Fibroblast of villous mesenchyme (primary cell): ENCODE results near the gene PMVK. TPM values are rescaled to one million over a fixed set of nuclear protein-coding genes. Genes with fewer than 3 reads are reported as not detected.
A peak's percentile ranks its signal among the peaks of the same experiment; 100 is the strongest.

Source experiments
- DNase-seq: peaks from one replicate; pipeline ENCODE4 v3.0.0-alpha.2; 2010; ENCODE audit warnings: low read depth
- H3K4me3 ChIP-seq: 2 replicates; pipeline ENCODE4 v1.5.1; 2011; ENCODE audit warnings: low read depth, mild to moderate bottlenecking, low read length
- CTCF ChIP-seq: IDR thresholded peaks from 2 replicates; pipeline ENCODE4 v1.5.1; 2012; ENCODE audit warnings: low read depth, mild to moderate bottlenecking, low read length; ENCODE audit not compliant: insufficient read depth
- total RNA-seq: library from RNA; depleted of rRNA; stranded (reverse); fragments of >200 nt; gene quantifications from 2 replicates; pipeline ENCODE4 v1.2.3, GENCODE V29; 2012

Gene PMVK
- total RNA-seq, 1 donor, result 8.2 TPM

GRCh38 chr1:154974808-154975408 lies 38.4 kb upstream of the PMVK start:
- TF ChIP-seq CTCF, result no peak
- DNase-seq, result peak; percentile 96
- peak overlapping the region; percentile 76 for H3K4me3 ChIP-seq

- no peak for TF ChIP-seq CTCF
- peak within 1 kb of the TSS; percentile 76 for H3K4me3 ChIP-seq
- peak; percentile 100 for DNase-seq
Observed at GRCh38 chr1:154974102-154974807, 37.7 kb upstream of the PMVK start, which contains the start of gene CKS1B. CKS1B (plus strand) TSS chr1:154974681; CDS start chr1:154974746, 65 bp downstream.

GRCh38 chr1:154973344-154974101 lies 37.0 kb upstream of the PMVK start:
- peak overlapping the region; percentile 76 for H3K4me3 ChIP-seq
- TF ChIP-seq CTCF, result peak; percentile 13

GRCh38 chr1:154972517-154973343 lies 36.2 kb upstream of the PMVK start:
- H3K4me3 ChIP-seq, result peak overlapping the region; percentile 76
- no peak for TF ChIP-seq CTCF
- DNase-seq, result peak; percentile 96

More at GRCh38 chr1:154973344-154974101, 37.0 kb upstream of the PMVK start:
- DNase-seq, result peak; percentile 99

GRCh38 chr1:154972213-154972516 lies 35.6 kb upstream of the PMVK start:
- H3K4me3 ChIP-seq, result peak overlapping the region; percentile 76
- no peak for DNase-seq
- no peak for TF ChIP-seq CTCF

GRCh38 chr1:154971341-154971998 lies 35.0 kb upstream of the PMVK start:
- no peak for DNase-seq
- TF ChIP-seq CTCF, result no peak
- peak overlapping the region; percentile 79 for H3K4me3 ChIP-seq
